GM06990 (cell line): ENCODE results near the gene NKAIN1.

Experiments
- DNase-seq: peaks from one replicate; pipeline ENCODE4 v3.0.0-alpha.2; 2011; ENCODE audit not compliant: insufficient read length; ENCODE audit errors: extremely low read depth
- H3K27me3 ChIP-seq: replicated peaks from 2 replicates; pipeline ENCODE4 v1.6.0; 2011; ENCODE audit warnings: low read length; ENCODE audit not compliant: control insufficient read depth, insufficient read depth
- H3K36me3 ChIP-seq: 2 replicates; pipeline ENCODE4 v1.5.1; 2011; ENCODE audit warnings: low read length; ENCODE audit not compliant: control insufficient read depth, insufficient read depth
- H3K4me3 ChIP-seq: replicated peaks from 2 replicates; pipeline ENCODE4 v1.5.1; 2011; ENCODE audit warnings: low read depth, mild to moderate bottlenecking, control low read depth, low read length
- CTCF ChIP-seq: IDR thresholded peaks from 2 replicates; pipeline ENCODE4 v1.5.1; 2011; ENCODE audit warnings: low read length, control low read depth, mild to moderate bottlenecking, inconsistent platforms; ENCODE audit not compliant: insufficient read depth, poor library complexity, severe bottlenecking

Gene NKAIN1

GRCh38 chr1:31193729-31194128 lies 46.0 kb downstream of the NKAIN1 start:
- Histone ChIP-seq H3K4me3 (no peak overlapping the region), H3K36me3 (no peaks in the 10 kb centered on the region), H3K27me3 (no peaks in the 10 kb centered on the region)
- no peak for TF ChIP-seq CTCF
- DNase-seq = no peak

GRCh38 chr1:31191281-31191680 lies 48.4 kb downstream of the NKAIN1 start:
- DNase-seq = no peak
- no peaks in the 10 kb centered on the region for H3K36me3 ChIP-seq
- H3K4me3 ChIP-seq = no peak overlapping the region
- TF ChIP-seq CTCF = no peak
- no peaks in the 10 kb centered on the region; the same call in 1 of the 2 replicates for H3K27me3 ChIP-seq

- Histone ChIP-seq H3K36me3 (no peaks in the 10 kb centered on the region), H3K27me3 (no peaks in the 10 kb centered on the region; the same call in 1 of the 2 replicates), H3K4me3 (no peak overlapping the region)
- TF ChIP-seq CTCF = no peak
- no peak for DNase-seq
Observed at GRCh38 chr1:31189696-31190674, 49.7 kb downstream of the NKAIN1 start.

GRCh38 chr1:31183927-31184554 lies 55.6 kb downstream of the NKAIN1 start:
- no peak for DNase-seq
- Histone ChIP-seq H3K27me3 (no peaks in the 10 kb centered on the region; the same call in none of the 2 replicates), H3K36me3 (no peaks in the 10 kb centered on the region), H3K4me3 (no peak overlapping the region)
- peak; percentile 82 for TF ChIP-seq CTCF

- Histone ChIP-seq H3K4me3 (no peak overlapping the region), H3K27me3 (no peaks in the 10 kb centered on the region; the same call in none of the 2 replicates), H3K36me3 (no peaks in the 10 kb centered on the region)
- no peak for DNase-seq
- no peak for TF ChIP-seq CTCF
Observed at GRCh38 chr1:31183126-31183525, 56.6 kb downstream of the NKAIN1 start.
